ENCODE results near the gene B3GNT3. TPM values are rescaled to one million over a fixed set of nuclear protein-coding genes. Genes with fewer than 3 reads are reported as not detected.
"Not testable (repeated sequence)": the region's sequence is repeated elsewhere in the genome, so short reads cannot be mapped to it uniquely, and the experiment has no call there.

The B3GNT3 gene
- total RNA-seq, 1 donor from 2014 or later = not detected

DNA sequence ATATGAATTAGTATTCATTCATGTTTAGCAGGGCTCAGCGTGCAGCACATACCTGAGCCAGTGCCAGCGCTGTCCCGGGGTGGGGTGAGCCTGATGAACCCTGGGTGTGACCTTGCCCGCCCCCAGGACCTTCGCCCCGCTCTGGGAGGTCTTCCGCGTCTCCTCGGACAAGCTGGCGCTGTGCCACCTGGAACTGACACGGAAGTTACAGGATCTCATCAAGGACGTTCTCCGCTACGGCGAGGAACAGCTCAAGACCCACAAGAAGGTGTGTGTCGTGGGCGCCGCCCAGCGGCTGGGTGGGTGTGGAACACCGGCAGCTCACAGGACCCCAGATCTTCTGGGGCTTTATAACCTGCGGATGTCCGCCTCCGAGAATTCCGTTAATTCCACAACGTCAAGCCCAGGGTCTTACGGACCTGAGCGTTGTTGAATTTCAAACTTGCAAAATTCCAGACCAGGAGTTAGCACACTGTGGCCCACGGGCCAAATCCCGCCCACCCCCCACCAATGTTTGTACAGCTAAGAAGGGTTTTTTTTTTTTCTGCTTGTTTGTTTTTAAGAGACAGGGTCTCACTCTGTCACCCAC is 28.3 kb upstream of the B3GNT3 start:
- DNase-seq (ENCODE audit: low read depth) = peak; percentile 76

DNA sequence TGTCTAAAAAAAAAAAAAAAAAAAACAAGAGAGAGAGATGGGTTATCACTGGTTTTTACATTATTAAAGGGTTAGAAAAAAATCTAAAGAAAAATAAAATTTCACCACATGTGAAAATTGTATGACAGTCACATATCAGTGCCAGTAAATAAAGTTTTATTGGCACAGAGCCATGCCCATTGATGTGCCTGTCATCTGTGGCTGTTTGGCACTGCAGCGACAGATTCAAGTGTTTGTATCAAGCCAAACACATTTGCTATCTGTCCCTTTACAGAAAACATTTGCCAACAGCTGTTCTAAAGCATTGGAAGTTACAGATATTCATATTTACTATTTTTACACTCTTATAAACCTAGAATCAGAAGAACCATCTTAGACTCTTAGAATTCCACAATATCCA is 27.4 kb upstream of the B3GNT3 start:
- no peak for DNase-seq (ENCODE audit: low read depth)

DNA sequence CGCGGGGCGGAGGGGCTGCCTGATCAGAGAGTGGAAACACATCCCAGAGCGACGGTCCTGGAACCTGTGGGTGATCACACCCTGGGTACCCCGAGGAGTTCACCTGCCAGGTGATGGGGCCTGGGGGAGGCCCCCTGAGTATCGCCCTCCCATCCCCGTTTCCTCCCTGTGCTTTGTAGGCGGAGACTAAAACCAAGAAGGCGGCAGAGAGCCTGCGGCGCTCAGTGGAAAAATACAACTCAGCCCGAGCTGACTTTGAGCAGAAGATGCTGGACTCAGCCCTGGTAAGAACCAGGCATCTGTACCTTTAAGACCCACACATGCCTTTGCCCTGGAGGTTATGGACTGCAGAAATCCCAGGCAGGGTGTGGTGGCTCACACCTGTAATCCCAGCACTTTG is 24.3 kb upstream of the B3GNT3 start:
- DNase-seq (ENCODE audit: low read depth) = no peak

- DNase-seq (ENCODE audit: low read depth) = no peak
Observed at GRCh38 chr19:17772172-17772571, 22.8 kb upstream of the B3GNT3 start.

GRCh38 chr19:17775245-17775927 is 19.6 kb upstream of the B3GNT3 start:
- peak; percentile 42 for DNase-seq (ENCODE audit: low read depth)

GRCh38 chr19:17775991-17776803 is 18.7 kb upstream of the B3GNT3 start:
- no peak for DNase-seq (ENCODE audit: low read depth)

DNA sequence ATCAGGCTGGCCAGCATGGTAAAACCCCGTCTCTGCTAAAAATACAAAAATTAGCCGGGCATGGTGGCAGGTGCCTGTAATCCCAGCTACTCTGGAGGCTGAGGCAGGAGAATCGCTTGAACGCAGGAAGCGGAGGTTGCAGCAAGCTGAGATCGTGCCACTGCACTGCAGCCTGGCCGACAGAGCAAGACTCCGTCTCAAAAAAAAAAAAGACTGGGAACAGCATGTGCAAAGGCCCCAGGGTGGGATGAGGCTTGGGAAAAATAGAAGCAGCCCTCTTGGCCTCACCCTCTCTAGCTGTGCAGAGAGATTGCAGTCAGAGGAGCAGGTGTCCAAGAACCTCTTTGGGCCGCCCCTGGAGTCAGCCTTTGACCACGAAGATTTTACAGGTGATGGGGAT is 17.1 kb upstream of the B3GNT3 start:
- not testable (repeated sequence) for DNase-seq (ENCODE audit: low read depth)

DNA sequence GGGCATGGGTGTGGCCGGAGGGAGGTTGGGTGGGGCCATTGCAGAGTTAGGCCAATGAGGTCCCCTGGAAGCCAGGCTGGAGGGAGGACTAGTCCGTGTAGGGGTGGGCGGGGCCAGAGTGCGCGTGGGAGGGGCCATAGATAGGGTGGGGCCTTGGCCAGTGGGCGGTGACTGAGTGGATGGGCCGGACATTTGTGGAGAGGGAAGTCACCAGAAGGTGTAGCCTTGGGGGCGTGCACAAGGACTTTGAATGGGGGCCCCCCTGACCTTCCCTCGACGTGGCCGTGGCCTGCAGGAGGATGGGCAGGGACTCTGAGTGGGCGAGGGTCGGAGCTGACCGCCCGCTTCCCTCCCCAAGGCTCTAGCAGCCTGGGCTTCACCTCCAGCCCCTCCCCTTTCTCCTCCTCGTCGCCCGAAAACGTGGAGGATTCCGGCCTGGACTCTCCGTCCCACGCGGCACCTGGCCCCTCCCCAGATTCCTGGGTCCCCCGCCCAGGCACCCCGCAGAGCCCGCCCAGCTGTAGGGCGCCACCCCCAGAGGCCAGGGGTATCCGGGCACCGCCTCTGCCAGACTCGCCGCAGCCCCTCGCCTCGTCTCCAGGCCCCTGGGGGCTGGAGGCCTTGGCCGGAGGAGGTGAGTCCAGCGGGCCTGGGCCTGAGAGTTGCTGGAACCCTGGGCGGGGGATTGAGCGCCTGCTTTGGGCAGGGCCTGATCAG is 16.5 kb upstream of the B3GNT3 start:
- no peak for DNase-seq (ENCODE audit: low read depth)

DNA sequence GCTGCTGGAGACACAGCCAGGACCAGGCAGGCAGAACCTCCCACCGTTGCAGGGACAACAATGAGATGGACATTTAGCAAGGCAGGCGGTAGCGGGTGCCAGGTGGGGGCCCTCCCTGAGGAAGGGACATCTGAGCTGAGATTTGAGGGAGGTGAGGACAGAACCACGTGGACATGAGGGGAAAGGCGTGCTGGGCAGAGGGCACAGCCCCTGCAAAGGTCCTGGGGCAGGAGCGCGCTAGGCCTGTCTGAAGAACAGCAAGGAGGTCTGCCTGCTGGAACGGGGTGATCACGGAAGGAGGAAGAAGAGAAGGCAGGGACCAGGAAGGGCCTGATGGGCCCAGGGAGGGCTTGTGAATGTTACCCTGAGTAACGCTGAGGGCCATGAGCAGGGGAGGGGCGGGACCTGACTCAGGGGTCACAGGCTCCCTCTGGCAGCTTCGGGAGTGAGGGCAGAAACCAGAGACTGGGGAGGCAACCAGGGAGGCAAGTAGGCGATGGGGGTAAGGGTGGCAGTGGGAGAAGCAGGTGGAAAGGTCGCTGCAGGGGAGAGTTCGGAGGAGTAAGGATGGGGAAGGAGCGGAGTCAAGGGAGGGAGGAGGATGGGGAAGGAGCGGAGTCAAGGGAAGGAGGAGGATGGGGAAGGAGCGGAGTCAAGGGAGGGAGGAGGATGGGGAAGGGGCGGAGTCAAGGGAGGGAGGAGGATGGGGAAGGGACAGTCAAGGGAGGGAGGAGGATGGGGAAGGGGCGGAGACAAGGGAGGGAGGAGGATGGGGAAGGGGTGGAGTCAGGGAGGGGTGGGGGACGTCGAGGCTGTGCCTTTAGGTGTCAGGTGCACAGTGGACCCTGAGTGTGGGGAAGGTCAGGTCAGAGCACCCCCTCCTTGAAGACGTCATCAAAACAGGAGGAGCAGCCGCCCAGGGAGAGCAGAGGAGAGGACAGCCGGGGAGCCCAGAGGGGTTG is 15.7 kb upstream of the B3GNT3 start:
- DNase-seq (ENCODE audit: low read depth) = no peak

DNA sequence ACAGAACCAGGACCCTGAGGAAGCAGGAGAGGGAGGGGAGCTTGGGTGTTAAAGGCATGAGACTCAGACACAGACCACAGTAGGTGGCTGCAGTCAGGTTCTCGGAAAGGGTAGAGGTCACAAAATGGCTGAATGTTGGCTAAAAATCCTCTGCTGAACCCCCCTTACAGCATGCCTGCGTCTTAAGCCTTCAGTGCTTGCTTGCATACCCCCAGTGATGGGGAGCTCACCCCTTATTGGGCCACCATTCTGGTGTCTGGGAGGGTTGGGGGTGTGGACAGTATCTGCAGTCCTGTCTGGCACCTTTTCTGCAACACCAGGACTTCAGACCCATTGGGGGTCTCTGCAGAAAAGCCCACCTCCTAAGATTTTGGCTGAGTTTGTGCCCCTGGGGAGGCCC is 14.2 kb upstream of the B3GNT3 start:
- DNase-seq (ENCODE audit: low read depth) = no peak

DNA sequence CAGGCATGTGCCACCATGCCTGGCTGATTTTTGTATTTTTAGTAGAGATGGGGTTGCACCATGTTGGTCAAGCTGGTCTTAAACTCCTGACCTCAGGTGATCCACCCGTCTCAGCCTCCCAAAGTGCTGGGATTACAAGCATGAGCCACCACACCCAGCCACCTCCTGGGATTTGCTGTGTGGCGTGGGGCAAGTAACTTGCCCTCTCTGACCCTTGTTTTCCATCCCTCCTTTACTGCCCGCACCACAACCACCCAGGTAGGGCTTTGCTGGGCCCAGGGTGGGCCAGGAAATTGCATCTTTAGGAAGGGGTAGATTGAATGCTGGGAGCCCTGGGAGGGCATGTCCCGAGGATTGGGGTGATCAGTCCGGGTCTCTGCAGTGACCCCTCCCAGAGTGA is 11.2 kb upstream of the B3GNT3 start:
- not testable (repeated sequence) for DNase-seq (ENCODE audit: low read depth)

GRCh38 chr19:17784201-17785008 is 10.5 kb upstream of the B3GNT3 start:
- DNase-seq (ENCODE audit: low read depth) = peak; percentile 55

- DNase-seq (ENCODE audit: low read depth) = no peak
Observed at GRCh38 chr19:17787274-17787913, 7.5 kb upstream of the B3GNT3 start.

- no peak for DNase-seq (ENCODE audit: low read depth)
Observed at GRCh38 chr19:17788632-17789031, 6.3 kb upstream of the B3GNT3 start.

- no peak for DNase-seq (ENCODE audit: low read depth)
Observed at GRCh38 chr19:17790059-17790780, 4.7 kb upstream of the B3GNT3 start.

- no peak for DNase-seq (ENCODE audit: low read depth)
Observed at GRCh38 chr19:17794412-17794730, 567 bp upstream of the B3GNT3 start.

DNA sequence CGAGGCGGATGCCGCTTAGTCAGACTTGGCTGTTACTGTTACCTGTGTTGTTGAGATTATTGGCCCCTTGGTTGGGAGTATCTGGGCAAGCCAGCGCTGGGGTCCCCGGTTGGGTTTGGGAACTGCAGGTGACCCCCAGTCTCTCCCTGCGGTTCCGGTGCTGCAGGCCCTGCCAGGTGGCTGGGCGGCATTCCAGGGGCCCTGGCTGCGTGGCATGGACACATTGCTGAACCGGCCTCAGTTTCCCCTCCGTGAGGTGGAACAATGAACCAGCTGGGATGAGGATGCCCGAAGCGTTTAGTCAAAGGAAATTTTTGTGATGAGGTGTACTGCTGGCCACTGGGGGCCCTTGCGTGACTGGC is 538 bp downstream of the B3GNT3 start:
- no peak for DNase-seq (ENCODE audit: low read depth)

DNA sequence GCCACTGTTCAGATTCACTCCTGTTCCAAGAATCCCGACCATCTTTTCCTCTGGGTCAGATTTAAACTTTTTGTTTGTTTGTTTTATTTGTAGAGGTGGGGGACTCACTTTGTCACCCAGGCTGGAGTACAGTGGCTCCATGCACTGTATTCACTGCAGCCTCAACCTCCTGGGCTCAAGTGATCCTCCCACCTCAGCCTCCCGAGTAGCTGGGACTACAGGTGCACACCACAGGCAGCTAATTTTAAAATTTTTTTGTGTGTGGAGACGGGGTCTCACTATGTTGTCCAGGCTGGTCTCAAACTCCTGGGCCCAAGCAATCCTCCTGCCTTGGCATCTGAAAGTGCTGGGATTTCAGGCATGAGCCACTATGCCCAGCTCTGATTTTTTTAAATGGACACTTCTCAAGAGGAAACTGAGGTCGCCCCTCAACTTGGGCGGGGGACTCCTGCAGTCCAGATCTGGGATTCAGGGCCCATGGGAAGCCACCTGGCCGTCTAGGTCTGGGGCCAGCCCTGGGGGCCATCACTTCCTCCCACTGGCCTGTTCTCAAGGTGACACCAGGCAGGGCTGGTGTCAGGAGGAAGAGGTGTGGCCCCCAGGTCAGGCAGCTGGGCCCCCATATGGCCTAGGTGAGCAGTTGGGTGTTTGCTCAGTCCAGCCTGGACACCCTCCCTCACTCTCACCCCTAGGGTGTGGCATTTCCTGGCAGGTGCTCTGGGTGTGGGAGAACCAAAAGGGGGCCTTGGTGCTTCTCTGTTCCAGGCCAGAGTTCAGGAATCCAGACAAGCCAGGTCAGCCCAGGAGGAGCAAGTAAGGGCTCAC is 1.3 kb downstream of the B3GNT3 start:
- no peak for DNase-seq (ENCODE audit: low read depth)

Data from myocyte (in vitro differentiated cells).